GM18499 (cell line): Measurements from ENCODE around the gene MRPS7.

Experiments
- ATAC-seq: cut with Tn5 transposase; IDR thresholded peaks from one replicate; pipeline ENCODE4 v1.9.1; 2021; ENCODE audit warnings: moderate number of reproducible peaks; ENCODE audit not compliant: insufficient read depth, unreplicated experiment

The MRPS7 gene

DNA sequence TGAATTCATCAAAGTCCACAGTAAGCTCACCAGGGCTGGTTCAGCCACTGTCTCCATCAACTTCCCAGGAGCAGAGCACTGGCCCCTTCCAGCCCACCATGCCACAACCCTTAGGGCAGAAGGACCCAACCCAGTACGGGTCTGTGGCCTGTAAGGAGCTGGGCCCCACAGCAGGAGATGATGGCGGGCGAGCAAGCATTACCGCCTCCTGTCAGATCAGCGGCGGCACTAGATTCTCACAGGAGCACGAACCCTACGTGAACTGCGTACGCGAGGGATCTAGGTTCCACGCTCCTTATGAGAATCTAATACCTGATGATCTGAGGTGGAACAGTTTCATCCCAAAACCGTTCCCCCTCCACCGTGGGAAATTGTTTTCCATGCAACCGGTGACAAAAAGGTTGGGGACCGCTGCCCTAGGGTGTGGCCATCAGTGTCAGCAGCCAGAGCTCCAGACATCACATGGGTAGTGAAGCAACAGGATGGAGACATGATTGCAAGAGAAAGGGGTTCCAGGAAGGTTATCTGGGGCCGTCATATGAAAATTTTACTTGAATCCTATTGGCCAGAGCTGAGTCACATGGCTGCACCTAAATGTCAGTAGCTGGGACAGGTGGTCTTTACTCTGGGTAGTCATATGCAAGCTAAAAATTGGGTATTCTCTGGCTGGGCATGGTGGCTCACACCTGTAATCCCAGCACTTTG is 40.0 kb downstream of the MRPS7 start:
- no peak for ATAC-seq

DNA sequence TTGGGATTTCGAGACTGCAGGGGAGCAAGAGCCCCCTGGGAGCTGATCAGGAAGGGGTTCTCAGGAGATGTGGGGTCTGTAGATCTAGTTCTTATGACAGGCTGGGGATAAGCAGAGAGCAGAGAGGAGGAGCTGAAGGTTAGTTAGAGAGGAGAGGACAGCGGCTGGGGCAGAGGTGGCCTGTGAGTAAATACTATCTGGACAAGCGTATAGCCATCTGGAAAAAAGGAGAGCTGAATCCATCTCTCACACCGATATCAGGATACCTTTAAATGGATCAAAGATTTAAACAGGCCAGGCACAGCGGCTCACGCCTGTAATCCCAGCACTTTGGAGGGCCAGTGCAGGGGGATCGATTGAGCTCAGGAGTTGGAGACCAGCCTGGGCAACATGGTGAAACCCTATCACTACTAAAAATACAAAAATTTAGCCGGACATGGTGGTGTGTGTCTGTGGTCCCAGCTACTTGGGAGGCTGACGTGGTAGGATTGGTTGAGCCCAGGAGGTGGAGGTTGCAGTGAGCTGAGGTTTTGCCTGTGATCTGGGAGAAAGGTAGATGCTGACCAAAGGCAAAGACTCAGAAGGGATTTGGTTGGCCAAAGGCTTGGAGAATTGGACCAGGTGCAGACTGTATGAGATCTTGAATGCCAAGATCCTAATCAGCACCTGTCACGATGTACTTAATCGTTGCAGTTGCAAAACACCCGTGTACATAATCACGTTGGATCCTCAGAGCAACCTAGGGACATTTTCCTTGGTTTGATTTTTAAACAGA is 46.5 kb downstream of the MRPS7 start:
- no peak for ATAC-seq

DNA sequence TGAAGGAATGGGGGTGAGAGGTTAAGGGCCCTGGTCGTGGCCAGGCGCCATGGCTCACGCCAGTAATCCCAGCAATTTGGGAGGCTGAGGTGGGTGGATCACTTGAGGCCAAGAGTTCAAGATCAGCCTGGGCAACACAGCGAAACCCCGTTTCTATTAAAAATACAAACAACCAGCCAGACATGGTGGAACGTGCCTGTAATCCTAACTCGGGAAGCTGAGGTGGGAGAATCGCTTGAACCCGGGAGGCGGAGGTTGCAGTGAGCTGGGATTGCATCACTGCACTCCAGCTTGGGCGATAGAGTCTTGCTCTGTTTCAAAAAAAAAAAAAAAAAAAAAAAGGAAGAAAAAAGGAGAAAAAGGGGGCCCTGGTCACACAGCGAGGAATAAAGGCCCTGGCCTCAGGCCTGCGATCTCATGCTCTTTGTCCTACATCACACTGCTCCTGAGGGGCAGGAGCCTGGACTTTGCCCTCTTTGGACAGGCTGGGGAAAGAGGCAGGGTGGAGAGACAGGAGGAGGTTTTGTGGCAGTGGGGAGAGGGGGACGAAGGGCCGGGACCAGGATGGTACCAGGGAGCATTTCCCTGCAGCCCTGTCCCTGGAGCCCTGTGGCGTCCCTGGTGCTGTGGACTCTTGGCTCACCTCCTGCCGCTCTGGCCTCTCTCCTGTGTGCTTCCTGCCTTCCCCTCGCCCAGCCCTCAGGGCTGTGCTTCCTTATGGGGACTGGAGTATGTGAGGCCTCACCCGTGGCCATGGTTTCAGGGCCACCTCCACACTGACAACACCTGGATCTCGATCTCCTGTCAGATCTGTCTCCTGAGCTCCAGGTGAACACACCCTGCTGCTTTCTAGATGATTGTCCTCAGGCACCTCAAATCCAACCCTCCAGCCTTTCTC is 47.3 kb downstream of the MRPS7 start:
- ATAC-seq, result no peak

DNA sequence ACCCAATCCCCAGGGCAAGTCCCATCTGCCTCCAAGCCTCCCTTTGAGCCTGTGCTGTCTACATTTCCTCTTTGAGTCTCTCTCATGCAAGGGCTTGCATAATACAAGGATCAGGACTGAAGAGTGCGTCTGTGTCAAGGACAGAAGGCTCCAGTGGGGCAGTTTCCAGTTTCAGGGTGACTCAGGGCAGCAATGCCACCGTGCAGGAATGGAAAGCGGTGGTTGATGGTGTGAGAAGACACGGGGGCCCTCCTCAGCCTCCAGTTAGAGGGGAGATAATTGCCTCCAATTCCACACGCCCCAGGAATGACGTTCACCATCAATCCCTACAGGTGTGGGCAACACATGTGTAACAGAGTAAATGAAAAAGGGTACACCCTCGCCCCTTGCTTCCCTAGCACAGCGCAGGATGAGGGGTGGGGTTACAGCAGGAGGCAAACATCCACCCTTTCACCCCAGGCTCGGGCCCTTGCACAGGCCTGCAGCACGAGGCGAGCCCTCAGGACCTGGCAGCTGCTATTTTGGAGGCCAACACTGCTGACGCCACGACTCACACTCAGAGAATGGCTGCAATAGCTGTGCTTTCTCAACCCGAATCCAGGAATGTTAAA is 52.4 kb downstream of the MRPS7 start:
- no peak for ATAC-seq

DNA sequence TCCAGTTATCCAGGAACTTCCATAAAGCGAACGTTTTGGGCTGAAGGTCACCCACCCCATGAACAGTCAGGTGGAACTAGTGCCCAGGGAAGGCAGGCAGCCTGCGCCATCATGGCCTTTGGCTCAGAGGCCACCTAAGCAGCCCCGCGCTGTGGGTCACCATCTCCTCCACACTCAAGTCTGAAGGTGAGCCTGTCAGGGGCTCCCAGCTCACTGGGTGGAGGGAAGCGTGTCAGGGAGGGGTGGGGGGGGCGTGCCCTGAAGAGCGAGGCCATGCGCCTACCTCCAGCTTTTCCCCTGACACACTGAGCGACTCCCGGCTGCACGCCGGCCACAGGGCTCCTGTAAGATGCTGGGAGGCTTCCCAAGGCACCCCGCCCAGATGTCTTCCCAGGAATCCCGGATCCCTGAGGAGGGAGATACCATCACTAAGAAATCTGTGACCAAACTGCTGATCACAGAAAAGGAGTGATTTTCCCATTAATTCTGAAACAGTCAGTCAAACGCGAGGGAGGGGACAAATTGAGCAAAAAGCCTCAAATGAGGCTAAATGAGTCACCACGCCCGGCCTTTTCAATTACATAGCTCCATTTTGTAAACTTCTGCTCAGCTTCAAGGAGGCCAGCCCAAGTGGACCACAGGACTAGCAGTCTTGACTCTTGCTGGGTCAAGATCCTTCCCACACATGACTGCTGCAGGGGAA is 54.0 kb downstream of the MRPS7 start:
- ATAC-seq, result no peak
